CD14-positive monocyte (primary cell): ENCODE data around the gene SH3BGRL2. TPM values are rescaled to one million over a fixed set of nuclear protein-coding genes. Genes with fewer than 3 reads are reported as not detected.

Experiments used
- DNase-seq, 3 donors: peaks; one replicate each; pipeline ENCODE4 v3.0.0-alpha.2; 2011 to 2022
- H2AFZ ChIP-seq: 2 replicates; pipeline ENCODE4 v1.6.0; 2012; ENCODE audit warnings: mild to moderate bottlenecking, low read depth, low read length, inconsistent platforms; ENCODE audit not compliant: insufficient read depth, poor library complexity, severe bottlenecking
- H3K27ac ChIP-seq, 2 donors: 1 replicate in 1 of 2; 2 replicates in 1 of 2; pipeline ENCODE4 v1.5.1; 2012 to 2013; ENCODE audit warnings: low read length in 2 of 2, control low read depth in 1 of 2, inconsistent platforms in 1 of 2, low read depth in 1 of 2, mild to moderate bottlenecking in 1 of 2
- H3K27me3 ChIP-seq, 2 donors: one replicate each; pipeline versions ENCODE4 v1.6.0 to v1.6.1; 2011 to 2013; ENCODE audit warnings: low read length in 2 of 2; ENCODE audit not compliant: control insufficient read depth in 2 of 2, insufficient read depth in 2 of 2
- H3K36me3 ChIP-seq, 2 donors: replicated peaks in 1 of 2; 1 replicate in 1 of 2; 2 replicates in 1 of 2; pipeline versions ENCODE4 v1.5.1 to v1.6.1; 2012 to 2013; ENCODE audit warnings: low read length in 2 of 2, control low read depth in 1 of 2, inconsistent platforms in 1 of 2, mild to moderate bottlenecking in 1 of 2; ENCODE audit not compliant: insufficient read depth in 2 of 2, control insufficient read depth in 1 of 2
- H3K4me1 ChIP-seq, 2 donors: 1 replicate in 1 of 2; 2 replicates in 1 of 2; pipeline versions ENCODE4 v1.5.1 to v1.6.1; 2012 to 2013; ENCODE audit warnings: low read length in 2 of 2, control low read depth in 1 of 2, inconsistent platforms in 1 of 2, mild to moderate bottlenecking in 1 of 2, moderate library complexity in 1 of 2; ENCODE audit not compliant: insufficient read depth in 2 of 2, control insufficient read depth in 1 of 2
- H3K4me2 ChIP-seq: replicated peaks from 2 replicates; pipeline ENCODE3; 2012; ENCODE audit warnings: low read length, moderate library complexity, mild to moderate bottlenecking; ENCODE audit not compliant: poor library complexity, severe bottlenecking; ENCODE audit errors: extremely low read depth
- H3K4me3 ChIP-seq, 3 experiments: fragments of 200-600 bp in 1 of 3; sonication (generic) in 1 of 3; replicated peaks in 1 of 3; 1 replicate in 2 of 3; 2 replicates in 1 of 3; pipeline ENCODE4 v1.5.1; 2011 to 2013; ENCODE audit warnings: low read length in 3 of 3, mild to moderate bottlenecking in 3 of 3, control low read depth in 2 of 3, low read depth in 2 of 3, inconsistent platforms in 1 of 3, moderate library complexity in 1 of 3
- H3K79me2 ChIP-seq: 2 replicates; pipeline ENCODE4 v1.6.0; 2012; ENCODE audit warnings: mild to moderate bottlenecking, control low read depth, inconsistent platforms, low read length, moderate library complexity; ENCODE audit not compliant: insufficient read depth
- H3K9ac ChIP-seq: 2 replicates; pipeline ENCODE4 v1.6.0; 2017; ENCODE audit warnings: low read length, mild to moderate bottlenecking; ENCODE audit not compliant: insufficient read depth, poor library complexity, severe bottlenecking
- H3K9me3 ChIP-seq, 2 donors: replicated peaks in 1 of 2; 1 replicate in 1 of 2; 2 replicates in 1 of 2; pipeline versions ENCODE4 v1.5.1 to v1.6.1; 2012 to 2013; ENCODE audit warnings: low read length in 2 of 2, control low read depth in 1 of 2; ENCODE audit not compliant: control insufficient read depth in 1 of 2, insufficient read depth in 1 of 2
- H4K20me1 ChIP-seq: 2 replicates; pipeline ENCODE4 v1.6.0; 2012; ENCODE audit warnings: mild to moderate bottlenecking, low read length, control low read depth, moderate library complexity; ENCODE audit not compliant: insufficient read depth
- H3K27ac Mint-ChIP-seq, 7 donors: one replicate each; pipeline ENCODE4 v1.8.0; 2020; ENCODE audit warnings: mild to moderate bottlenecking in 7 of 7, mixed read lengths in 7 of 7, moderate library complexity in 6 of 7, inconsistent platforms in 2 of 7
- H3K27me3 Mint-ChIP-seq, 3 donors: one replicate each; pipeline ENCODE4 v1.8.0; 2021 to 2022; ENCODE audit warnings: low read depth in 3 of 3, mild to moderate bottlenecking in 3 of 3, mixed read lengths in 3 of 3, moderate library complexity in 3 of 3, inconsistent platforms in 1 of 3
- H3K36me3 Mint-ChIP-seq, 2 donors: one replicate each; pipeline ENCODE4 v1.8.0; 2020; ENCODE audit warnings: mixed read lengths in 2 of 2, inconsistent platforms in 1 of 2, mild to moderate bottlenecking in 1 of 2
- H3K4me1 Mint-ChIP-seq: one replicate; pipeline ENCODE4 v1.8.0; 2020; ENCODE audit warnings: mild to moderate bottlenecking, mixed read lengths
- H3K4me3 Mint-ChIP-seq, 2 donors: one replicate each; pipeline ENCODE4 v1.8.0; 2020; ENCODE audit warnings: mild to moderate bottlenecking in 2 of 2, mixed read lengths in 2 of 2, moderate library complexity in 1 of 2
- H3K9me3 Mint-ChIP-seq, 7 donors: one replicate each; pipeline ENCODE4 v1.8.0; 2020 to 2022; ENCODE audit warnings: mixed read lengths in 7 of 7, mild to moderate bottlenecking in 6 of 7, moderate library complexity in 6 of 7, inconsistent platforms in 2 of 7
- WGBS: methylation state at CpG from one replicate; pipeline ENCODE4 v1.1.5; 2013; ENCODE audit warnings: missing lambda C conversion rate; ENCODE audit not compliant: insufficient coverage; 5-methylcytosine and 5-hydroxymethylcytosine counted together
- intact Hi-C, 2 donors: fragments of 100-400 bp; cut with micrococcal nuclease; formaldehyde crosslinking; loops; one replicate each; pipeline versions ENCODE4 v1.15.0 to v1.15.1; 2023
- polyA plus RNA-seq, 3 donors: library from polyadenylated mRNA; depleted of rRNA in 1 of 3; unstranded in 2 of 3; stranded (reverse) in 1 of 3; fragments of 300-500 nt in 2 of 3; fragments of >200 nt in 1 of 3; fragmentation: Illumina TruSeq in 2 of 3; gene quantifications; 1 replicate in 2 of 3; 2 replicates in 1 of 3; pipeline ENCODE4 v1.2.3, GENCODE V29; 2012 to 2021
- TF ChIP-seq, protein P1 (sequence below): fragments of 200-600 bp; IDR thresholded peaks from one replicate; pipeline ENCODE4 v1.8.0; 2022; ENCODE audit warnings: antibody characterized with exemption, mild to moderate bottlenecking

SH3BGRL2 gene
- polyA plus RNA-seq, 3 donors, result 0.03 to 0.30 (median 0.28) TPM

DNA sequence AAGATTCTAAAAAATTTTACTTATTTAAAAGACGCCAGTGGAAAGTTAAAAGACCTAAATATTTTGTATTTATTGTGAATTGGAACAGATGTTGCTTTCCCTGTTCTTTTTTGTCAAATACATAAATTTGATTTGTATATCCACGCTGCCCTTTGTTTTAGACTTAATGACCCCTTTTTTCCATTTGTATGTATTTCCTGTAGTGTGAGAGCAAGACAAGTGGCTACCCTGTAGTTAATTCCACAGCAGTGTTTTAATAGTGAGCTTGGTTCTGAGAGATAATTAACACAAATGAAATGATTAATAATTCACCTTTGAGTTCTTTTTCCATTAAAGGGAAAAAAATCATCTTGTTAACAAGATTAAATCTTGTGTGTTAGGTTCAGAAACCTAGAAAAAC is 16.6 kb downstream of the SH3BGRL2 start:
- no peak overlapping the region for H3K4me3 Mint-ChIP-seq
- no peak for DNase-seq
- H3K9ac ChIP-seq, result no peak overlapping the region
- H3K36me3 ChIP-seq, result no peaks in the 10 kb centered on the region
- no peaks in the 10 kb centered on the region for H3K9me3 ChIP-seq
- H3K4me2 ChIP-seq, result no peak overlapping the region
- no peaks in the 10 kb centered on the region for H3K36me3 Mint-ChIP-seq
- no peak overlapping the region for H2AFZ ChIP-seq
- TF ChIP-seq, protein P1, sequence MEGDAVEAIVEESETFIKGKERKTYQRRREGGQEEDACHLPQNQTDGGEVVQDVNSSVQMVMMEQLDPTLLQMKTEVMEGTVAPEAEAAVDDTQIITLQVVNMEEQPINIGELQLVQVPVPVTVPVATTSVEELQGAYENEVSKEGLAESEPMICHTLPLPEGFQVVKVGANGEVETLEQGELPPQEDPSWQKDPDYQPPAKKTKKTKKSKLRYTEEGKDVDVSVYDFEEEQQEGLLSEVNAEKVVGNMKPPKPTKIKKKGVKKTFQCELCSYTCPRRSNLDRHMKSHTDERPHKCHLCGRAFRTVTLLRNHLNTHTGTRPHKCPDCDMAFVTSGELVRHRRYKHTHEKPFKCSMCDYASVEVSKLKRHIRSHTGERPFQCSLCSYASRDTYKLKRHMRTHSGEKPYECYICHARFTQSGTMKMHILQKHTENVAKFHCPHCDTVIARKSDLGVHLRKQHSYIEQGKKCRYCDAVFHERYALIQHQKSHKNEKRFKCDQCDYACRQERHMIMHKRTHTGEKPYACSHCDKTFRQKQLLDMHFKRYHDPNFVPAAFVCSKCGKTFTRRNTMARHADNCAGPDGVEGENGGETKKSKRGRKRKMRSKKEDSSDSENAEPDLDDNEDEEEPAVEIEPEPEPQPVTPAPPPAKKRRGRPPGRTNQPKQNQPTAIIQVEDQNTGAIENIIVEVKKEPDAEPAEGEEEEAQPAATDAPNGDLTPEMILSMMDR, result no peak
- H3K27ac Mint-ChIP-seq, result no peak overlapping the region
- H3K79me2 ChIP-seq, result no peaks in the 10 kb centered on the region
- WGBS, result no CpG with 5 or more reads among the region's 2 CpGs
- H3K27me3 Mint-ChIP-seq, result peaks cover 0 to 3% (median 1%) of the 10 kb centered on the region in 3 donors
- H3K4me1 ChIP-seq, result no peaks in the 10 kb centered on the region
- H3K27ac ChIP-seq, result no peak overlapping the region
- H3K9me3 Mint-ChIP-seq, result no peaks in the 10 kb centered on the region
- H3K4me1 Mint-ChIP-seq, result no peaks in the 10 kb centered on the region
- no peaks in the 10 kb centered on the region for H3K27me3 ChIP-seq
- no peaks in the 10 kb centered on the region for H4K20me1 ChIP-seq
- intact Hi-C loops, result no loop called here
- no peak overlapping the region for H3K4me3 ChIP-seq

DNA sequence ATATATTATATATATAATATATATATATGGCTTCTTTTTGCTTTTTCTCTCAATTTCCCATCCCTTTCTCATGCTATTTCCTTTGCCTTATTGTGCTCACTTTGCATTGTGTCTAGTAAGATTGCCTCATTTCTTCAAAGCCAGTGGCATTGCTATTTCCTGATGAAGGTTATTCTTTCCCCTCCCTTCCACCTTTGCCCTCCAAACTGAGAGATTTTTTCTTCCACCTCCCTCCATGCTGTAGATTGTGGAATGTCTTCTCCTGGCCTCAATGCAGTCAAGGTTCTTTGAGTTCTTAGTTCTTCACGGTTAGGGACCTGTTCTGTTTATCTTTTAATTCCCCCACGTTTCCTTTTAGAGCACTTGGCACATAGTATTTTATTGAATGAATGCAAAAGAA is 17.2 kb downstream of the SH3BGRL2 start:
- H3K27ac ChIP-seq, result no peak overlapping the region
- no peaks in the 10 kb centered on the region for H3K4me1 ChIP-seq
- no CpG with 5 or more reads among the region's 2 CpGs for WGBS
- no peaks in the 10 kb centered on the region for H3K27me3 ChIP-seq
- H3K27ac Mint-ChIP-seq, result no peak overlapping the region
- H3K9me3 Mint-ChIP-seq, result no peaks in the 10 kb centered on the region
- H3K36me3 ChIP-seq, result no peaks in the 10 kb centered on the region
- H3K79me2 ChIP-seq, result no peaks in the 10 kb centered on the region
- intact Hi-C loops, result no loop called here
- no peak overlapping the region for H3K4me3 ChIP-seq
- no peak for DNase-seq
- H2AFZ ChIP-seq, result no peak overlapping the region
- H3K4me2 ChIP-seq, result no peak overlapping the region
- no peaks in the 10 kb centered on the region for H3K4me1 Mint-ChIP-seq
- peaks cover 0 to 3% (median 1%) of the 10 kb centered on the region in 3 donors for H3K27me3 Mint-ChIP-seq
- no peaks in the 10 kb centered on the region for H3K9me3 ChIP-seq
- TF ChIP-seq, protein P1, result no peak
- H3K36me3 Mint-ChIP-seq, result no peaks in the 10 kb centered on the region
- no peak overlapping the region for H3K9ac ChIP-seq
- no peaks in the 10 kb centered on the region for H4K20me1 ChIP-seq
- no peak overlapping the region for H3K4me3 Mint-ChIP-seq
